Thoracic aorta (tissue), 2 donors: ENCODE data around the gene CSF3. TPM values are rescaled to one million over a fixed set of nuclear protein-coding genes. Genes with fewer than 3 reads are reported as not detected.
A peak's percentile ranks its signal among the peaks of the same experiment; 100 is the strongest.

ENCODE experiments used
- ATAC-seq: fragments of 150-250 bp; one replicate; pipeline ENCODE4 v1.8.0; 2017; ENCODE audit warnings: low read depth; ENCODE audit not compliant: insufficient number of reproducible peaks, low FRiP score
- DNase-seq: peaks from one replicate; pipeline ENCODE4 v3.0.0-alpha.2; 2020; ENCODE audit warnings: low spot score
- H3K27ac ChIP-seq, 2 donors: fragments of 200-600 bp; sonication (generic); 1 replicate in 1 of 2; 2 replicates in 1 of 2; pipeline ENCODE4 v1.5.1; 2016; ENCODE audit warnings: mild to moderate bottlenecking in 2 of 2, moderate library complexity in 2 of 2
- H3K27me3 ChIP-seq: fragments of 200-600 bp; sonication (generic); replicated peaks from 2 replicates; pipeline ENCODE4 v1.6.0; 2016; ENCODE audit warnings: mild to moderate bottlenecking; ENCODE audit not compliant: insufficient read depth
- H3K36me3 ChIP-seq: fragments of 200-600 bp; sonication (generic); one replicate; pipeline ENCODE4 v1.5.1; 2016
- H3K4me1 ChIP-seq, 2 donors: fragments of 200-600 bp; sonication (generic); 1 replicate in 1 of 2; 2 replicates in 1 of 2; pipeline versions ENCODE4 v1.5.1 to v1.6.0; 2016; ENCODE audit warnings: low read depth in 2 of 2, mild to moderate bottlenecking in 1 of 2; ENCODE audit not compliant: control insufficient read depth in 1 of 2
- H3K4me3 ChIP-seq: fragments of 200-600 bp; sonication (generic); 2 replicates; pipeline ENCODE4 v1.5.1; 2016; ENCODE audit warnings: mild to moderate bottlenecking
- H3K9me3 ChIP-seq: fragments of 200-600 bp; sonication (generic); 2 replicates; pipeline ENCODE4 v1.5.1; 2016
- CTCF ChIP-seq: fragments of 200-600 bp; sonication (generic); IDR thresholded peaks from one replicate; pipeline ENCODE4 v1.5.1; 2019; ENCODE audit warnings: antibody characterized with exemption
- total RNA-seq, 2 donors: library from RNA; depleted of rRNA; stranded (reverse); fragments of >200 nt; gene quantifications; one replicate each; pipeline versions ENCODE4 v1.1.0 to v1.2.3, GENCODE V29; 2016

The CSF3 gene
- total RNA-seq, 2 donors from 2014 or later = 43.2 TPM; not detected in 1

DNA sequence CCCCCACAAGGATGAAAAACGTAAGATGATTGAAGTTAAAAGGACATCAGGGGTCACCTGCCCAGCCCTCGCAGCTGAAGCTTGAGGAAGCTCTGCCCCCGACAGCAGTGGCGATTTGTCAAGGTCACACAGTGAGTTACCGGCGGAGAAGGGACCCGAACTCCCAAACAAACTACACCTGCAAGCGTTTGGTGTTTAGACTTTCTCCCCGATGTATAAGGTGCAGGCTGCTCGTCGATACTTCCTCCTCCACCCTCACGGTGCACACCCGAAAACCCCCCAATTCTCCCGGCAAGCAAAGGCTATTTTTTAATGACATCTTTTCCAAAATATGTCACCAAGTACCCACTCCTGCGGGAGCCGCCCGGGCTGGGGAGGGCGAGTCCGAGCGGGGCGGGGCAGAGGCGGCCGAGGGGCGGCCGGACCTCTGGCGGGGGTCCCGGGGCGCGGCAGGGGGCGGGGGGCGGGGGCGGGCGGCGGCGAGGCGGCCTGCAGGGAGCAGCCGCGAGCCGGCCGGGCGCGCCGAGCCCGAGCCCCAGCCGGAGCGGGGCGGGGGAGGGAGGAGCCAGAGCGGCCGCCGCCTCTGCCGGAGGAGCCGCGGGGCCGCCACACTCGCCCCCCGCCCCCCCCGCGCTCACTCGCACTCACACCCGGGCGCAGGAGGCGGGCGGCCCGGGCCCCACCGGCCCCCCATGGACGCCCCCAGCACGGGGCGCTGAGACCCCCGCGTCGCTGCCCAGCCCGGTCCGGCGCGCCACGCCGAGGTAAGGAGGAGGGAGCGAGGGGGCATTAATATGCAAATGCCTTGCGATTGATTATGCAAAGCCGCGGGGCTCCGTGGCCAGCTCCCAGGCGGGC lies 47.3 kb downstream of the CSF3 start, which contains the start of gene THRA:
THRA (plus strand) TSS at position 637 of the 858 bp plus-strand sequence. CDS start 11,524 bp downstream, outside the sequence.
- peaks cover 27 to 52% of the 10 kb centered on the region in 2 donors for H3K4me1 ChIP-seq
- H3K4me3 ChIP-seq = peak within 1 kb of the TSS; percentile 100
- TF ChIP-seq CTCF = no peak
- H3K27me3 ChIP-seq = no peaks in the 10 kb centered on the region
- H3K9me3 ChIP-seq = no peaks in the 10 kb centered on the region
- peak within 1 kb of the TSS; percentile 92 to 95 for H3K27ac ChIP-seq
- ATAC-seq = peak; percentile 19
- no peak for DNase-seq
- H3K36me3 ChIP-seq = no peaks in the 10 kb centered on the region

GRCh38 chr17:40063187-40063771 lies 48.0 kb downstream of the CSF3 start:
- Histone ChIP-seq H3K9me3 (no peaks in the 10 kb centered on the region), H3K27ac (peak overlapping the region; percentile 92 to 95), H3K36me3 (no peaks in the 10 kb centered on the region), H3K4me3 (peak overlapping the region; percentile 100), H3K4me1 (peaks cover 33 to 53% of the 10 kb centered on the region in 2 donors), H3K27me3 (no peaks in the 10 kb centered on the region)
- ATAC-seq (no peak), DNase-seq (no peak)
- TF ChIP-seq CTCF = no peak

- Histone ChIP-seq H3K4me1 (peaks cover 36 to 55% of the 10 kb centered on the region in 2 donors), H3K36me3 (no peaks in the 10 kb centered on the region), H3K27ac (peak overlapping the region; percentile 92 to 95), H3K4me3 (peak overlapping the region; percentile 100), H3K9me3 (no peaks in the 10 kb centered on the region), H3K27me3 (no peaks in the 10 kb centered on the region)
- no peak for DNase-seq
- ATAC-seq = no peak
- no peak for TF ChIP-seq CTCF
These were observed 48.8 kb downstream of the CSF3 start for GRCh38 chr17:40063901-40064531.

GRCh38 chr17:40064971-40065768 lies 49.9 kb downstream of the CSF3 start:
- ATAC-seq (no peak), DNase-seq (no peak)
- peaks cover 47 to 66% of the 10 kb centered on the region in 2 donors for H3K4me1 ChIP-seq
- H3K4me3 ChIP-seq = peak overlapping the region; percentile 100
- no peak for TF ChIP-seq CTCF
- no peaks in the 10 kb centered on the region for H3K9me3 ChIP-seq
- H3K36me3 ChIP-seq = no peaks in the 10 kb centered on the region
- peak overlapping the region; percentile 63 to 95 for H3K27ac ChIP-seq
- H3K27me3 ChIP-seq = no peaks in the 10 kb centered on the region
